Activated T-cell treated with anti-CD3 and anti-CD28 coated beads, Interleukin-2, amount 50 U/mL, for 72 hours (primary cell): ENCODE data around the gene GPSM3. TPM values are rescaled to one million over a fixed set of nuclear protein-coding genes. Genes with fewer than 3 reads are reported as not detected.

Source experiments
- ATAC-seq, 2 donors: fragments of 150-1000 bp; cut with Tn5 transposase; replicated peaks in 1 of 2; 2 replicates each; pipeline ENCODE4 v1.10.0; 2021; ENCODE audit warnings: moderate library complexity in 2 of 2, mild to moderate bottlenecking in 1 of 2
- DNase-seq, 2 donors: peaks; one replicate each; pipeline ENCODE4 v3.0.0; 2021 to 2022; ENCODE audit warnings: mixed read lengths in 1 of 2
- H3K27ac Mint-ChIP-seq: one replicate; pipeline ENCODE4 v1.8.0; 2022; ENCODE audit warnings: mild to moderate bottlenecking, moderate library complexity, mixed read lengths
- H3K27me3 Mint-ChIP-seq: one replicate; pipeline ENCODE4 v1.8.0; 2022; ENCODE audit warnings: low read depth, mixed read lengths
- H3K36me3 Mint-ChIP-seq, 2 donors: one replicate each; pipeline ENCODE4 v1.8.0; 2022; ENCODE audit warnings: mixed read lengths in 2 of 2, mild to moderate bottlenecking in 1 of 2; ENCODE audit not compliant: insufficient read depth in 2 of 2
- H3K4me1 Mint-ChIP-seq: one replicate; pipeline ENCODE4 v1.8.0; 2022; ENCODE audit warnings: low read depth, mixed read lengths
- H3K4me3 Mint-ChIP-seq, 2 donors: one replicate each; pipeline ENCODE4 v1.8.0; 2022; ENCODE audit warnings: mild to moderate bottlenecking in 2 of 2, mixed read lengths in 2 of 2, moderate library complexity in 2 of 2
- H3K9me3 Mint-ChIP-seq, 2 donors: one replicate each; pipeline ENCODE4 v1.8.0; 2022; ENCODE audit warnings: mixed read lengths in 2 of 2
- total RNA-seq, 2 donors: library from RNA; stranded (reverse); gene quantifications; one replicate each; pipeline ENCODE4 v1.2.3, GENCODE V29; 2022

GPSM3 gene
- total RNA-seq, 2 donors from 2014 or later, result 192 to 213 TPM

GRCh38 chr6:32181148-32181702, 11.2 kb downstream of the GPSM3 start:
- ATAC-seq (no peak), DNase-seq (no peak)
- H3K36me3 Mint-ChIP-seq, result peaks cover 11 to 18% of the 10 kb centered on the region in 2 donors
- no peaks in the 10 kb centered on the region for H3K9me3 Mint-ChIP-seq
- no peak overlapping the region for H3K4me3 Mint-ChIP-seq
- H3K27ac Mint-ChIP-seq, result peak overlapping the region; percentile 38
- peaks cover 63% of the 10 kb centered on the region for H3K4me1 Mint-ChIP-seq
- H3K27me3 Mint-ChIP-seq, result no peaks in the 10 kb centered on the region

DNA sequence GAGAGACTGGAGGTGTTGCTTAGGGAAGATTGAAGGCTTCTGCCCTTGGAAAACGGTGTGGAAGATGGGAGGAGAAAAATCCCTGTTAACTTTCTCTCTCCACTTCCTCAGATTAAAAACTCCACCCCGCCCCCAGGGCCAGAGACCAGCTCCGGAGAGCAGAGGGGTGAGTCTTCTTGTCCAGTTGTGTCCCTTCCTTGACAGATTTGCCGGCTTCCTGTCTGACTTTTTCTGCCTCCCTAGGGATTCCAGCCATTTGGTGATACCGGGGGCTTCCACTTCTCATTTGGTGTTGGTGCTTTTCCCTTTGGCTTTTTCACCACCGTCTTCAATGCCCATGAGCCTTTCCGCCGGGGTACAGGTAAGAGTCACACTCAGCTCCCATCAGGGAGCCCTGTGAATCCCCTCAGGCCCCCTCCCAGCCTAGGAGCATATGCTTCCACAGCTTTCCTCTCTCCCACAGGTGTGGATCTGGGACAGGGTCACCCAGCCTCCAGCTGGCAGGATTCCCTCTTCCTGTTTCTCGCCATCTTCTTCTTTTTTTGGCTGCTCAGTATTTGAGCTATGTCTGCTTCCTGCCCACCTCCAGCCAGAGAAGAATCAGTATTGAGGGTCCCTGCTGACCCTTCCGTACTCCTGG, 12.6 kb downstream of the GPSM3 start:
- H3K4me3 Mint-ChIP-seq, result peak overlapping the region; percentile 93 to 98
- DNase-seq (no peak), ATAC-seq (no peak)
- peak overlapping the region; percentile 10 for H3K27ac Mint-ChIP-seq
- peaks cover 11 to 13% of the 10 kb centered on the region in 2 donors for H3K36me3 Mint-ChIP-seq
- H3K4me1 Mint-ChIP-seq, result peaks cover 62% of the 10 kb centered on the region
- no peaks in the 10 kb centered on the region for H3K9me3 Mint-ChIP-seq
- no peaks in the 10 kb centered on the region for H3K27me3 Mint-ChIP-seq

DNA sequence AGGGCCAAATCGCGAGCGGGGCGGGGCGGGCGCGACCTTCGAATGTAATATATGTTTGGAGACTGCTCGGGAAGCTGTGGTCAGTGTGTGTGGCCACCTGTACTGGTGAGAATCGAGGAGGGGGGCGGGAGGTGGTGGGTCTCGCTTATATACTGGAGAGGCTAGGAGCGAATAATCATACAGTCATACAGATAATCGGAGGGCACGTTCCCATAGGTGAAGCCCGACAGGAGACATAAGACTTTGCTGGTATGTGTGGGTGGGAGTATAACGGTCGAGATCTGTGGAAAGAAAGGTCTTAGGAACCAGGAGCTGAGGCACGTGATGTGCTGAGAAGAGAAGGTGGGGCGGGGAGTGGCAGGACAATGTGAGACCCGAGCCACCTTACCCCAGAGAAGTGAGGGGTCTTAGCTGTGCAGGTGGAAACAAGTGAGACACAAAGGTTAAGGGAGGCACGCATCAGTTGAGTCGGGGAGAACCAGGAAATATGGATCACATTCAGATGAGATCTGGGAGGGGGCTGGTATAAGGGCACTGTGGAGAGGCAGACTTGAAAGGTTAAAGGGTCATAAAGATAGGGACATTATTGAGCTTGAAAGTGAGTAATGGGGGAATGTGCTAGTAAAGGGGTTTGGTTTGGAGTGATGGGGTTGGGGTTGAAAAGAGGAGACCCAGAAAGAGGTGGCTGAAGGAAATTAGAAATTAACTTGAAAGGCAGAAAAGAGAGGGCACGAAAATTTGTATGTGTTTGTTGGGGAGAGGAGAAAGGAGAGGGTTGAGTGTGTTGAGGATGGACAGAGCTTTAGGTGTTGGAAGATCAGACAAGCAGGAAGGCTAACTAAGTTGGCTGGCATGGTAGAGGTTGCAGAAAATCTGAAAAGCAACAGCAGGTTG, 13.6 kb downstream of the GPSM3 start:
- H3K9me3 Mint-ChIP-seq, result no peaks in the 10 kb centered on the region
- no peak for ATAC-seq
- no peak for DNase-seq
- H3K27me3 Mint-ChIP-seq, result no peaks in the 10 kb centered on the region
- H3K36me3 Mint-ChIP-seq, result peaks cover 13% of the 10 kb centered on the region in 2 donors
- peaks cover 73% of the 10 kb centered on the region for H3K4me1 Mint-ChIP-seq
- peak overlapping the region; percentile 93 to 98 for H3K4me3 Mint-ChIP-seq
- peak overlapping the region; percentile 91 for H3K27ac Mint-ChIP-seq

- H3K9me3 Mint-ChIP-seq, result no peaks in the 10 kb centered on the region
- peaks cover 81% of the 10 kb centered on the region for H3K4me1 Mint-ChIP-seq
- H3K36me3 Mint-ChIP-seq, result peaks cover 13% of the 10 kb centered on the region in 2 donors
- H3K27ac Mint-ChIP-seq, result peak within 1 kb of the TSS; percentile 91
- ATAC-seq (peak; percentile 86 to 88), DNase-seq (peak; percentile 90 to 95)
- peak within 1 kb of the TSS; percentile 93 to 98 for H3K4me3 Mint-ChIP-seq
- H3K27me3 Mint-ChIP-seq, result no peaks in the 10 kb centered on the region
Observed at GRCh38 chr6:32177788-32178546, 14.5 kb downstream of the GPSM3 start, which contains the start of gene RNF5. Gene RNF5, plus strand, starts transcription at chr6:32178405. Its CDS starts 107 bp downstream, at chr6:32178512.

DNA sequence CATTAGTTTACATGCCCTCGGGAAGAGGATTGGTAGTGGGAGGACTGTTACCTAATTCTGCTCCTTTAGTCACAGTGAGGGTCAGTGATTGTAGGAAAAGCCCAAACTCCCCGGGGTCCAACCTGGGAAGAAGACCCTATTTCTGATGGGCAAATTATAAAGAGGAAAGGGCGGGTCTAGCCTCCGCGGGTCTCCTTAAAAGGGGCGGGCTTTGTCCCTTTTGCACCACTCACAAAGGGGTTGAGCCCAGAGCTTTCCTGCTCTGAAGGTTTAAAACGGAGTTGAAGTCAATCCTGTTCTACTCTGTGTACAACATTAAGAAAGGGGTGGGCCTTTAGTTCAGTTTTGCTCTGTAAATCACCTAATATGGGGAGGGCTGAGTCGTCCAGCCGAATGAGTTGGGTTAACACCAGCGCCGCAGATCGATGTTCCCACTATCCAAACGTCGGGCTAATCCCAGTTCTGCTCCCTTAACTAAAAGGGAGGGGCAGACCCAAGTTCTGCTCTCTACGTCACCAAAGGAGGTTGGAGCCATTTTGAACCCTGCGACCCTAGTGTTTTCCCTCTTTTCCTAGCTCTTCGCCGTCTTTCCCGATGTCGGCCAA, 15.2 kb downstream of the GPSM3 start:
- H3K4me1 Mint-ChIP-seq, result peaks cover 85% of the 10 kb centered on the region
- DNase-seq, result peak; percentile 48 to 54
- no peaks in the 10 kb centered on the region for H3K9me3 Mint-ChIP-seq
- ATAC-seq, result no peak
- H3K27ac Mint-ChIP-seq, result peak overlapping the region; percentile 91
- peak overlapping the region; percentile 93 to 98 for H3K4me3 Mint-ChIP-seq
- no peaks in the 10 kb centered on the region for H3K27me3 Mint-ChIP-seq
- peaks cover 13% of the 10 kb centered on the region in 2 donors for H3K36me3 Mint-ChIP-seq

GRCh38 chr6:32176476-32177182, 15.8 kb downstream of the GPSM3 start:
- H3K36me3 Mint-ChIP-seq, result peaks cover 13% of the 10 kb centered on the region in 2 donors
- no peak for DNase-seq
- H3K9me3 Mint-ChIP-seq, result no peaks in the 10 kb centered on the region
- H3K4me1 Mint-ChIP-seq, result peaks cover 84% of the 10 kb centered on the region
- no peaks in the 10 kb centered on the region for H3K27me3 Mint-ChIP-seq
- peak overlapping the region; percentile 91 for H3K27ac Mint-ChIP-seq
- peak overlapping the region; percentile 93 to 98 for H3K4me3 Mint-ChIP-seq
- ATAC-seq, result no peak

GRCh38 chr6:32175711-32176475, 16.6 kb downstream of the GPSM3 start, which contains the start of gene AGPAT1:
Gene AGPAT1, minus strand, starts transcription at chr6:32176084. Its CDS starts 4,588 bp downstream, at chr6:32171496.
- DNase-seq (peak; percentile 97 to 99), ATAC-seq (peak; percentile 57 to 62)
- Mint-ChIP-seq H3K36me3 (peaks cover 10 to 11% of the 10 kb centered on the region in 2 donors), H3K4me3 (peak within 1 kb of the TSS; percentile 93 to 98), H3K27me3 (no peaks in the 10 kb centered on the region), H3K27ac (peak within 1 kb of the TSS; percentile 91), H3K4me1 (peaks cover 81% of the 10 kb centered on the region), H3K9me3 (no peaks in the 10 kb centered on the region)

DNA sequence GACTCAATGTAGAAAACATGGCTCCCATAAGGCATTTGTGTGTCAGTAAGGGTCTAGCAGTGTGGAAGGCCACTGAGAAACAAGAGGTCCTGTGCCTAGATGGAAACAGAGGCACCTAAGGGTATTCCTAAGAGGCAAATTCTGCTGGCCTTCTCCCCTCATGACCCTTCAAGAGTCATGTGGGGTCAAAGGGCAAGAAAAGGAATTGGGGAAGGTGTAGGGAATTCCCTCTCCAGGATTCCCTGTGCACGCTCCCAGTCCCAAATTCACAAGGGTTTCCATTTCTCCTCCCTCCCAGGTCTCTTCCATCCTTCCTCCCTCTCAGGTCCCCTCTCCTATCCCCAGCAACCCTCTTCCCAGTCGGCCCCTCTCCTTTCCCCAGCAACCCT, 17.1 kb downstream of the GPSM3 start:
- DNase-seq (no peak), ATAC-seq (no peak)
- Mint-ChIP-seq H3K27ac (peak overlapping the region; percentile 89), H3K27me3 (no peaks in the 10 kb centered on the region), H3K9me3 (no peaks in the 10 kb centered on the region), H3K4me1 (peaks cover 75% of the 10 kb centered on the region), H3K36me3 (peaks cover 6 to 10% of the 10 kb centered on the region in 2 donors), H3K4me3 (peak overlapping the region; percentile 93 to 98)

GRCh38 chr6:32174416-32174815, 18.0 kb downstream of the GPSM3 start:
- Mint-ChIP-seq H3K36me3 (peaks cover 6 to 9% of the 10 kb centered on the region in 2 donors), H3K27me3 (no peaks in the 10 kb centered on the region), H3K4me1 (peaks cover 66% of the 10 kb centered on the region), H3K27ac (peak overlapping the region; percentile 31), H3K4me3 (peak overlapping the region; percentile 23 to 63), H3K9me3 (no peaks in the 10 kb centered on the region)
- ATAC-seq (no peak), DNase-seq (no peak)

- peaks cover 0 to 2% of the 10 kb centered on the region in 2 donors for H3K36me3 Mint-ChIP-seq
- peaks cover 54% of the 10 kb centered on the region for H3K4me1 Mint-ChIP-seq
- no peak overlapping the region for H3K27ac Mint-ChIP-seq
- ATAC-seq, result no peak
- H3K4me3 Mint-ChIP-seq, result no peak overlapping the region
- no peaks in the 10 kb centered on the region for H3K9me3 Mint-ChIP-seq
- H3K27me3 Mint-ChIP-seq, result no peaks in the 10 kb centered on the region
- no peak for DNase-seq
Observed at GRCh38 chr6:32173051-32173727, 19.3 kb downstream of the GPSM3 start.

DNA sequence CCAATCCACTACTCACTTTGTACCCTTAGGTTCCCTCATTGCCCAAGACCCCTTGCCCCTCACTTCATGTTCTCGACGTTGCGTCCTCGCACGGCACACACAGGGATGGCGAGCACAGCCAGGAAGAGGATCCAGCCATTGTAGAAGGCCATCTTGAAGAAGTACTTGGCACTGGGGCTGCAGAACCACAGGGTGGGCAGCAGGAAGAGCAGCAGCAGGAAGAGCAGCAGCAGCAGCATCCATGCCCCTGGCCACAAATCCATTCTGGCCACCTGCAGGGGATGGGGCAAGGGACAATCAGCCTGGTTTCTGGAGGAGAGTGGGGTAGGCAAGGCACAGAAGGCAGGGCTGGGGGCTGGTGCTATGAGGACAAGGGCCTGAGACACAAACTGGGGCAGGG, 21.2 kb downstream of the GPSM3 start:
- Mint-ChIP-seq H3K27ac (no peak overlapping the region), H3K36me3 (peaks cover 0 to 1% of the 10 kb centered on the region in 2 donors), H3K9me3 (no peaks in the 10 kb centered on the region), H3K27me3 (no peaks in the 10 kb centered on the region), H3K4me3 (no peak overlapping the region), H3K4me1 (peaks cover 40% of the 10 kb centered on the region)
- ATAC-seq (no peak), DNase-seq (no peak)
